GM19467 (cell line): ENCODE measurements around the gene CDKN1C.

Source experiments
- ATAC-seq: cut with Tn5 transposase; IDR thresholded peaks from one replicate; pipeline ENCODE4 v1.9.1; 2021; ENCODE audit warnings: mild to moderate bottlenecking, moderate library complexity; ENCODE audit not compliant: unreplicated experiment

The CDKN1C gene

GRCh38 chr11:2870460-2870859 lies 15.1 kb downstream of the CDKN1C start:
- no peak for ATAC-seq

GRCh38 chr11:2869561-2870427 lies 15.8 kb downstream of the CDKN1C start:
- ATAC-seq: no peak

GRCh38 chr11:2869134-2869526 lies 16.4 kb downstream of the CDKN1C start:
- no peak for ATAC-seq

GRCh38 chr11:2868506-2869133 lies 17.0 kb downstream of the CDKN1C start:
- ATAC-seq: no peak

GRCh38 chr11:2867722-2868505 lies 17.7 kb downstream of the CDKN1C start:
- ATAC-seq: no peak

- no peak for ATAC-seq
Observed at GRCh38 chr11:2867142-2867541, 18.4 kb downstream of the CDKN1C start.

GRCh38 chr11:2865922-2866577 lies 19.5 kb downstream of the CDKN1C start:
- ATAC-seq: no peak

- ATAC-seq: no peak
Observed at GRCh38 chr11:2864901-2865300, 20.7 kb downstream of the CDKN1C start.

- ATAC-seq: no peak
Observed at GRCh38 chr11:2863276-2863618, 22.3 kb downstream of the CDKN1C start.

- no peak for ATAC-seq
Observed at GRCh38 chr11:2862395-2863275, 22.9 kb downstream of the CDKN1C start.

- no peak for ATAC-seq
Observed at GRCh38 chr11:2860636-2861035, 24.9 kb downstream of the CDKN1C start.

GRCh38 chr11:2859699-2860037 lies 25.9 kb downstream of the CDKN1C start:
- no peak for ATAC-seq

- ATAC-seq: no peak
Observed at GRCh38 chr11:2858995-2859698, 26.4 kb downstream of the CDKN1C start.

- no peak for ATAC-seq
Observed at GRCh38 chr11:2857918-2858317, 27.7 kb downstream of the CDKN1C start.

GRCh38 chr11:2857276-2857675 lies 28.3 kb downstream of the CDKN1C start:
- ATAC-seq: no peak

GRCh38 chr11:2855162-2855561 lies 30.4 kb downstream of the CDKN1C start:
- ATAC-seq: no peak

- no peak for ATAC-seq
Observed at GRCh38 chr11:2853997-2854560, 31.5 kb downstream of the CDKN1C start.

GRCh38 chr11:2853401-2853800 lies 32.2 kb downstream of the CDKN1C start:
- no peak for ATAC-seq

GRCh38 chr11:2849994-2850770 lies 35.4 kb downstream of the CDKN1C start:
- ATAC-seq: no peak
